Neural progenitor cell (in vitro differentiated cells): ENCODE data around the gene NUDT8. TPM values are rescaled to one million over a fixed set of nuclear protein-coding genes. Genes with fewer than 3 reads are reported as not detected.

Experiments used
- DNase-seq: peaks from one replicate; pipeline ENCODE4 v3.0.0-alpha.2; 2016; ENCODE audit warnings: low spot score
- H2AFZ ChIP-seq: fragments of 200-600 bp; sonication (generic); replicated peaks from 2 replicates; pipeline ENCODE4 v1.6.1; 2016; ENCODE audit warnings: antibody characterized with exemption
- H3F3A ChIP-seq: fragments of 200-600 bp; sonication (generic); 2 replicates; pipeline ENCODE4 v1.6.1; 2016; ENCODE audit warnings: antibody characterized with exemption, low read depth
- H3K27ac ChIP-seq: fragments of 200-600 bp; sonication (generic); 2 replicates; pipeline ENCODE4 v1.5.1; 2016; ENCODE audit warnings: mild to moderate bottlenecking
- H3K27me3 ChIP-seq: fragments of 200-600 bp; sonication (generic); 2 replicates; pipeline ENCODE4 v1.6.1; 2016; ENCODE audit warnings: mild to moderate bottlenecking, moderate library complexity
- H3K36me3 ChIP-seq: fragments of 200-600 bp; sonication (generic); 2 replicates; pipeline ENCODE4 v1.5.1; 2016
- H3K4me1 ChIP-seq: fragments of 200-600 bp; sonication (generic); 2 replicates; pipeline ENCODE4 v1.6.1; 2016; ENCODE audit warnings: mixed run types
- H3K4me2 ChIP-seq: fragments of 200-600 bp; sonication (generic); 2 replicates; pipeline ENCODE4 v1.6.1; 2016
- H3K4me3 ChIP-seq: fragments of 200-600 bp; sonication (generic); 2 replicates; pipeline ENCODE4 v1.5.1; 2016
- H3K79me2 ChIP-seq: fragments of 200-600 bp; sonication (generic); 2 replicates; pipeline ENCODE4 v1.6.1; 2016; ENCODE audit warnings: low read depth
- H3K9ac ChIP-seq: fragments of 200-600 bp; sonication (generic); 2 replicates; pipeline ENCODE4 v1.6.1; 2016
- H3K9me3 ChIP-seq: fragments of 200-600 bp; sonication (generic); 2 replicates; pipeline ENCODE4 v1.5.1; 2016; ENCODE audit warnings: low read depth
- H4K20me1 ChIP-seq: fragments of 200-600 bp; sonication (generic); 2 replicates; pipeline ENCODE4 v1.6.1; 2016; ENCODE audit warnings: low read depth
- H3K27ac Mint-ChIP-seq: 3 replicates; pipeline ENCODE4 v1.8.0; 2021; ENCODE audit warnings: mixed read lengths
- H3K27me3 Mint-ChIP-seq: 2 replicates; pipeline ENCODE4 v1.8.0; 2022; ENCODE audit warnings: low read depth, mild to moderate bottlenecking, inconsistent platforms, moderate library complexity, mixed read lengths; ENCODE audit not compliant: insufficient read depth
- H3K36me3 Mint-ChIP-seq: 3 replicates; pipeline ENCODE4 v1.8.0; 2021; ENCODE audit warnings: mixed read lengths
- H3K4me1 Mint-ChIP-seq: 3 replicates; pipeline ENCODE4 v1.8.0; 2021; ENCODE audit warnings: mixed read lengths
- H3K4me3 Mint-ChIP-seq: 3 replicates; pipeline ENCODE4 v1.8.0; 2021; ENCODE audit warnings: mild to moderate bottlenecking, moderate library complexity, mixed read lengths
- H3K9me3 Mint-ChIP-seq: 3 replicates; pipeline ENCODE4 v1.8.0; 2020; ENCODE audit warnings: mixed read lengths
- CTCF ChIP-seq: fragments of 200-600 bp; sonication (generic); IDR thresholded peaks from 2 replicates; pipeline ENCODE4 v1.5.1; 2017; ENCODE audit warnings: antibody characterized with exemption, mild to moderate bottlenecking
- EZH2 ChIP-seq: fragments of 200-600 bp; sonication (generic); IDR thresholded peaks from 2 replicates; pipeline ENCODE4 v1.6.1; 2017; ENCODE audit warnings: antibody characterized with exemption, mild to moderate bottlenecking, moderate library complexity
- EZH2phosphoT487 ChIP-seq: fragments of 200-600 bp; sonication (generic); IDR thresholded peaks from 2 replicates; pipeline ENCODE4 v1.6.1; 2017; ENCODE audit warnings: antibody characterized with exemption
- total RNA-seq: library from RNA; depleted of rRNA; stranded (reverse); fragments of >200 nt; gene quantifications from 2 replicates; pipeline ENCODE4 v1.2.3, GENCODE V29; 2015; ENCODE audit warnings: low replicate concordance

The NUDT8 gene
- total RNA-seq, 1 donor from 2014 or later: 1.6 TPM

- H2AFZ ChIP-seq: no peak overlapping the region
- H3K36me3 Mint-ChIP-seq: peaks cover 5% of the 10 kb centered on the region
- no peak overlapping the region for H3K4me2 ChIP-seq
- no peak overlapping the region for H3K27ac ChIP-seq
- peaks cover 9% of the 10 kb centered on the region for H3K79me2 ChIP-seq
- no peaks in the 10 kb centered on the region for H3K36me3 ChIP-seq
- no peak overlapping the region for H3K27ac Mint-ChIP-seq
- H3K9me3 ChIP-seq: no peaks in the 10 kb centered on the region
- H3K4me3 ChIP-seq: no peak overlapping the region
- DNase-seq: no peak
- peaks cover 3% of the 10 kb centered on the region for H3F3A ChIP-seq
- TF ChIP-seq EZH2phosphoT487: no peak
- no peak for TF ChIP-seq CTCF
- no peak for TF ChIP-seq EZH2
- H3K9ac ChIP-seq: no peak overlapping the region
- H3K4me3 Mint-ChIP-seq: no peak overlapping the region
- no peaks in the 10 kb centered on the region for H3K27me3 ChIP-seq
- peaks cover 17% of the 10 kb centered on the region for H3K4me1 Mint-ChIP-seq
- peaks cover 7% of the 10 kb centered on the region for H3K27me3 Mint-ChIP-seq
- H4K20me1 ChIP-seq: no peaks in the 10 kb centered on the region
- H3K9me3 Mint-ChIP-seq: no peaks in the 10 kb centered on the region
- H3K4me1 ChIP-seq: peaks cover 14% of the 10 kb centered on the region
Observed at GRCh38 chr11:67611704-67612587, 17.8 kb downstream of the NUDT8 start.

GRCh38 chr11:67611165-67611564 lies 18.6 kb downstream of the NUDT8 start:
- Mint-ChIP-seq H3K36me3 (peaks cover 5% of the 10 kb centered on the region), H3K4me1 (peaks cover 18% of the 10 kb centered on the region), H3K9me3 (no peaks in the 10 kb centered on the region), H3K27me3 (peaks cover 7% of the 10 kb centered on the region), H3K4me3 (no peak overlapping the region), H3K27ac (no peak overlapping the region)
- H3K9ac ChIP-seq: no peak overlapping the region
- H3K9me3 ChIP-seq: no peaks in the 10 kb centered on the region
- no peak overlapping the region for H3K4me2 ChIP-seq
- no peaks in the 10 kb centered on the region for H3K36me3 ChIP-seq
- peaks cover 10% of the 10 kb centered on the region for H3K79me2 ChIP-seq
- peaks cover 2% of the 10 kb centered on the region for H3K27me3 ChIP-seq
- TF ChIP-seq CTCF (no peak), EZH2 (no peak), EZH2phosphoT487 (no peak)
- no peak overlapping the region for H3K4me3 ChIP-seq
- DNase-seq: no peak
- no peaks in the 10 kb centered on the region for H4K20me1 ChIP-seq
- no peak overlapping the region for H2AFZ ChIP-seq
- H3K4me1 ChIP-seq: peaks cover 10% of the 10 kb centered on the region
- H3F3A ChIP-seq: peaks cover 5% of the 10 kb centered on the region
- H3K27ac ChIP-seq: no peak overlapping the region

- H3K9ac ChIP-seq: no peak overlapping the region
- Mint-ChIP-seq H3K27ac (no peak overlapping the region), H3K4me1 (peaks cover 25% of the 10 kb centered on the region), H3K4me3 (peak overlapping the region; percentile 50), H3K36me3 (peaks cover 5% of the 10 kb centered on the region), H3K9me3 (no peaks in the 10 kb centered on the region), H3K27me3 (peaks cover 5% of the 10 kb centered on the region)
- no peak overlapping the region for H3K4me3 ChIP-seq
- TF ChIP-seq EZH2: no peak
- no peak overlapping the region for H3K27ac ChIP-seq
- no peaks in the 10 kb centered on the region for H4K20me1 ChIP-seq
- H3K79me2 ChIP-seq: peaks cover 10% of the 10 kb centered on the region
- H2AFZ ChIP-seq: no peak overlapping the region
- H3K36me3 ChIP-seq: no peaks in the 10 kb centered on the region
- no peak overlapping the region for H3K4me2 ChIP-seq
- no peak for DNase-seq
- H3K4me1 ChIP-seq: peaks cover 18% of the 10 kb centered on the region
- H3K27me3 ChIP-seq: peaks cover 9% of the 10 kb centered on the region
- no peaks in the 10 kb centered on the region for H3K9me3 ChIP-seq
- H3F3A ChIP-seq: peaks cover 12% of the 10 kb centered on the region
Observed at GRCh38 chr11:67610302-67610868, 19.4 kb downstream of the NUDT8 start.

GRCh38 chr11:67609316-67609715 lies 20.4 kb downstream of the NUDT8 start:
- H3K79me2 ChIP-seq: peaks cover 10% of the 10 kb centered on the region
- H4K20me1 ChIP-seq: no peaks in the 10 kb centered on the region
- DNase-seq: no peak
- H3K4me2 ChIP-seq: no peak overlapping the region
- Mint-ChIP-seq H3K4me1 (peaks cover 29% of the 10 kb centered on the region), H3K27me3 (peaks cover 11% of the 10 kb centered on the region), H3K27ac (no peak overlapping the region), H3K36me3 (peaks cover 5% of the 10 kb centered on the region), H3K4me3 (peak overlapping the region; percentile 64), H3K9me3 (no peaks in the 10 kb centered on the region)
- TF ChIP-seq CTCF (no peak), EZH2 (no peak), EZH2phosphoT487 (no peak)
- H3F3A ChIP-seq: peaks cover 20% of the 10 kb centered on the region
- H3K27me3 ChIP-seq: peaks cover 14% of the 10 kb centered on the region
- peaks cover 25% of the 10 kb centered on the region for H3K4me1 ChIP-seq
- H3K9me3 ChIP-seq: no peaks in the 10 kb centered on the region
- no peak overlapping the region for H2AFZ ChIP-seq
- no peak overlapping the region for H3K4me3 ChIP-seq
- no peaks in the 10 kb centered on the region for H3K36me3 ChIP-seq
- H3K27ac ChIP-seq: no peak overlapping the region
- no peak overlapping the region for H3K9ac ChIP-seq
